Astrocyte of the cerebellum (primary cell): ENCODE data around the gene RBM28.

Experiments used
- DNase-seq: peaks from one replicate; pipeline ENCODE4 v3.0.0-alpha.2; 2011; ENCODE audit warnings: low read depth
- H3K4me3 ChIP-seq: 2 replicates; pipeline ENCODE4 v1.5.1; 2011; ENCODE audit warnings: mild to moderate bottlenecking, low read depth, low read length, moderate library complexity
- in situ Hi-C: cut with HindIII; loops from 2 replicates; pipeline ENCODE4 v1.10.0; 2017; ENCODE audit warnings: low sequenced_read_pairs
- TF ChIP-seq, protein P1 (sequence below): IDR thresholded peaks from 2 replicates; pipeline ENCODE4 v1.5.1; 2012; ENCODE audit warnings: low read length, low read depth, moderate library complexity, mild to moderate bottlenecking; ENCODE audit errors: missing control alignments

RBM28 gene

GRCh38 chr7:128253701-128254100, 90.0 kb downstream of the RBM28 start:
- no peak for DNase-seq
- in situ Hi-C loops, result no loop called here
- TF ChIP-seq, protein P1, sequence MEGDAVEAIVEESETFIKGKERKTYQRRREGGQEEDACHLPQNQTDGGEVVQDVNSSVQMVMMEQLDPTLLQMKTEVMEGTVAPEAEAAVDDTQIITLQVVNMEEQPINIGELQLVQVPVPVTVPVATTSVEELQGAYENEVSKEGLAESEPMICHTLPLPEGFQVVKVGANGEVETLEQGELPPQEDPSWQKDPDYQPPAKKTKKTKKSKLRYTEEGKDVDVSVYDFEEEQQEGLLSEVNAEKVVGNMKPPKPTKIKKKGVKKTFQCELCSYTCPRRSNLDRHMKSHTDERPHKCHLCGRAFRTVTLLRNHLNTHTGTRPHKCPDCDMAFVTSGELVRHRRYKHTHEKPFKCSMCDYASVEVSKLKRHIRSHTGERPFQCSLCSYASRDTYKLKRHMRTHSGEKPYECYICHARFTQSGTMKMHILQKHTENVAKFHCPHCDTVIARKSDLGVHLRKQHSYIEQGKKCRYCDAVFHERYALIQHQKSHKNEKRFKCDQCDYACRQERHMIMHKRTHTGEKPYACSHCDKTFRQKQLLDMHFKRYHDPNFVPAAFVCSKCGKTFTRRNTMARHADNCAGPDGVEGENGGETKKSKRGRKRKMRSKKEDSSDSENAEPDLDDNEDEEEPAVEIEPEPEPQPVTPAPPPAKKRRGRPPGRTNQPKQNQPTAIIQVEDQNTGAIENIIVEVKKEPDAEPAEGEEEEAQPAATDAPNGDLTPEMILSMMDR, result no peak
- H3K4me3 ChIP-seq, result no peak overlapping the region

- TF ChIP-seq, protein P1, result no peak
- no peak for DNase-seq
- H3K4me3 ChIP-seq, result no peak overlapping the region
- in situ Hi-C loops, result no loop called here
Measured at GRCh38 chr7:128251337-128251736, 92.4 kb downstream of the RBM28 start.
